ENCODE results near the gene HK1.
"Not testable (repeated sequence)": the region's sequence is repeated elsewhere in the genome, so short reads cannot be mapped to it uniquely, and the experiment has no call there.

HK1 gene

GRCh38 chr10:69450395-69450794, 172.1 kb downstream of the HK1 start:
- not testable (repeated sequence) for DNase-seq (ENCODE audit: low read depth in 2 of 2)

- DNase-seq (ENCODE audit: low read depth in 2 of 2): peak in 1 of 2 experiments; percentile 34
These were observed 173.0 kb downstream of the HK1 start, which contains the start of gene TSPAN15 for GRCh38 chr10:69451209-69451783. Gene TSPAN15, plus strand, starts transcription at chr10:69451465. Its CDS starts 130 bp downstream, at chr10:69451595.

Measured in fibroblast of skin of left quadriceps (primary cell).